HL-60 (cell line): ENCODE results near the gene RAD9B.

Source experiments
- CTCF ChIP-seq: IDR thresholded peaks from one replicate; pipeline ENCODE4 v1.5.1; 2011; ENCODE audit warnings: low read length, control low read depth, inconsistent platforms; ENCODE audit not compliant: insufficient read depth
- GABPA ChIP-seq: IDR thresholded peaks from 2 replicates; pipeline ENCODE4 v1.6.1; 2012; ENCODE audit warnings: low read depth
- POLR2AphosphoS5 ChIP-seq: IDR thresholded peaks from 2 replicates; pipeline ENCODE4 v1.6.1; 2012; ENCODE audit warnings: low read depth
- REST ChIP-seq: IDR thresholded peaks from 2 replicates; pipeline ENCODE4 v1.6.1; 2012; ENCODE audit warnings: low read depth; ENCODE audit not compliant: insufficient replicate concordance
- SPI1 ChIP-seq: IDR thresholded peaks from 2 replicates; pipeline ENCODE4 v1.6.1; 2012; ENCODE audit warnings: low read depth, mild to moderate bottlenecking, borderline replicate concordance

- TF ChIP-seq CTCF (no peak), POLR2AphosphoS5 (no peak), REST (no peak), SPI1 (no peak), GABPA (no peak)
Measured at GRCh38 chr12:110514363-110514762, 12.2 kb downstream of the RAD9B start.
